Measurements from ENCODE around the gene PXMP2. TPM values are rescaled to one million over a fixed set of nuclear protein-coding genes. Genes with fewer than 3 reads are reported as not detected.

Gene PXMP2
- total RNA-seq, 2 donors from 2014 or later = 26.7 to 27.0 TPM

DNA sequence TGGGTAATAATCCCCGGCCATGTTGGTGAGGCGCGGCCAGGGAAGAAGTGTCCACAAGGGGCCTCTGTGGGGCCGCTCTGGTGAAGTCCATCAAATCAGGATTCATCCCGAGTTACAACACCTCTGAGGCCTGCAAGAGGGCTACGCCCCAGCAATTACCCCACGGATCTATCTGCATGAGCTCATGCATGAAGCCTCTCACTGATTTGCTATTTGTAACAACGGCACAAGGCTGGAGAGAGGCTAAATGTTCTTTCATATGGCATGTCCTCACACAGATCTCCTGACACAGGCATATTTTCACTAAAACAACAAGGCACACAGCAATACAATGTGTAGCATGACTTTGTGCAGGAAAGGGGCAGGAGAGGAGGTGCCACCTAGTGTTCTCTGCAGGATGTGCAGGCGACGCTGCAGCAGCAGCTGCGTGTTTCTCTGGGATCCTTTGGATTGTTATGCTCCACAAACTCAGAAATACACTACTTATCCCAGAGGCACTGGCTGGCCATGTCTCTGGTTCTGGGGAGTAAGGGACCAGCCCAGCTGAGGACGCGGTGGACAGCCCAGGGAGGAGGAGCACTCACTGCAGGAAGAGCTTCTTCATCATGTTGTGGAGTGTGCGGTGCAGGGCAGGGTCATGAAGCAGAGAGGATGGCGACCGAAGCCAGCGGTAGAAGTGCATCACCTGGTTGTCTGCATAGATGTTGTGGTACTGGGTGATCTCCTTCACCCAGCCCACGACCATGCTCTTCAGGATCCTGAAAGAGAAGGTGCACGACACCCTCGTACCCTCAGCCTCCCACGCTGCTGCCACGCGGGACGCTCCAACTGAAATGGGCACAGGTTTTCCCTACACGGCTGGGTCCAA is 48.6 kb upstream of the PXMP2 start:
- Histone ChIP-seq H3K9me3 (ENCODE audit: control insufficient read depth, low read length) (no peaks in the 10 kb centered on the region), H3K4me1 (ENCODE audit: control insufficient read depth, insufficient read depth, low read length) (no peaks in the 10 kb centered on the region), H3K9ac (ENCODE audit: extremely low read depth, low read length, poor library complexity, severe bottlenecking) (no peak overlapping the region), H3K4me3 (ENCODE audit: low read length) (no peak overlapping the region), H3K27me3 (ENCODE audit: control insufficient read depth, insufficient read depth, low read length, poor library complexity, severe bottlenecking) (no peaks in the 10 kb centered on the region), H3K36me3 (ENCODE audit: control insufficient read depth, insufficient read depth, low read length) (peaks cover 88% of the 10 kb centered on the region), H3K27ac (ENCODE audit: low read depth, low read length) (no peak overlapping the region)
- no peaks in the 10 kb centered on the region for H3K4me1 Mint-ChIP-seq
- peak; percentile 84 for DNase-seq
- TF ChIP-seq, protein P1, sequence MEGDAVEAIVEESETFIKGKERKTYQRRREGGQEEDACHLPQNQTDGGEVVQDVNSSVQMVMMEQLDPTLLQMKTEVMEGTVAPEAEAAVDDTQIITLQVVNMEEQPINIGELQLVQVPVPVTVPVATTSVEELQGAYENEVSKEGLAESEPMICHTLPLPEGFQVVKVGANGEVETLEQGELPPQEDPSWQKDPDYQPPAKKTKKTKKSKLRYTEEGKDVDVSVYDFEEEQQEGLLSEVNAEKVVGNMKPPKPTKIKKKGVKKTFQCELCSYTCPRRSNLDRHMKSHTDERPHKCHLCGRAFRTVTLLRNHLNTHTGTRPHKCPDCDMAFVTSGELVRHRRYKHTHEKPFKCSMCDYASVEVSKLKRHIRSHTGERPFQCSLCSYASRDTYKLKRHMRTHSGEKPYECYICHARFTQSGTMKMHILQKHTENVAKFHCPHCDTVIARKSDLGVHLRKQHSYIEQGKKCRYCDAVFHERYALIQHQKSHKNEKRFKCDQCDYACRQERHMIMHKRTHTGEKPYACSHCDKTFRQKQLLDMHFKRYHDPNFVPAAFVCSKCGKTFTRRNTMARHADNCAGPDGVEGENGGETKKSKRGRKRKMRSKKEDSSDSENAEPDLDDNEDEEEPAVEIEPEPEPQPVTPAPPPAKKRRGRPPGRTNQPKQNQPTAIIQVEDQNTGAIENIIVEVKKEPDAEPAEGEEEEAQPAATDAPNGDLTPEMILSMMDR (conservative IDR thresholded peaks at IDR 0.05) = peak; percentile 83
- 88 to 89% methylated on average over 20 to 25 of the region's 25 CpGs for WGBS, 2 experiments (ENCODE audit: insufficient coverage in 1 of 2, insufficient read length in 1 of 2)
- no peaks in the 10 kb centered on the region for H3K9me3 Mint-ChIP-seq
- no peak overlapping the region for H3K4me3 Mint-ChIP-seq
- H3K27me3 Mint-ChIP-seq (ENCODE audit: insufficient read depth) = no peaks in the 10 kb centered on the region
- H3K36me3 Mint-ChIP-seq (ENCODE audit: low read depth) = peaks cover 65% of the 10 kb centered on the region
- H3K27ac Mint-ChIP-seq = peak overlapping the region; percentile 15

DNA sequence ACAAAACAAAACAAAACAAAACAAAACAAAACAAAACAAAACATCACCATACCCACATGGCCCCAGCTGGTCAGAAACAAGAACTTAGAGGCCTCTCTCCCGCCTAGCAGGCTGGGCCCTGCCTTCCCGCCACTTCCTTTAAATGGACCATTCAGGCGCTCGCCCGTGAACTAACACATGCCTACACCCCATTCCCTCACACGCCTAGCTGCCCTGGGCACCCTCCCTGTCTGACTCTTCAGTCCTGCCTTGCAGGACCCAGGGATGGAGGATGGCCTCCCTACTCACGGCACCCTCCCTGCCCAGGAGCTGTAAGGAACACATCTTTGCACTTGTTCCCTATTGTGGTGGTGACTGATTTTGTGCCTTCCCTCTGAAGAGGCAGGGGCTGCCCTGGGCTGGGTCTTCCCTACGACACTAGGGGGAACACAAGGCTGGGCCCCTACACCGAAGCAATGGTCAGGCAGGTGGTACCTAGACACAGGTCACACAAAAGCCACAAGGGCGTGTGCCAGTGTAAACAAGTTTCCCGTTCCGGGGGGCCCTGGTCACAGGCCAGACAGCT is 47.3 kb upstream of the PXMP2 start:
- DNase-seq = peak; percentile 42
- WGBS, 2 experiments (ENCODE audit: insufficient coverage in 1 of 2, insufficient read length in 1 of 2) = 96 to 100% methylated on average over 5 to 12 of the region's 12 CpGs
- no peak overlapping the region for H3K27ac ChIP-seq (ENCODE audit: low read depth, low read length)
- no peaks in the 10 kb centered on the region for H3K4me1 Mint-ChIP-seq
- H3K9me3 ChIP-seq (ENCODE audit: control insufficient read depth, low read length) = no peaks in the 10 kb centered on the region
- H3K27me3 Mint-ChIP-seq (ENCODE audit: insufficient read depth) = no peaks in the 10 kb centered on the region
- H3K4me3 Mint-ChIP-seq = no peak overlapping the region
- peaks cover 81% of the 10 kb centered on the region for H3K36me3 ChIP-seq (ENCODE audit: control insufficient read depth, insufficient read depth, low read length)
- peaks cover 58% of the 10 kb centered on the region for H3K36me3 Mint-ChIP-seq (ENCODE audit: low read depth)
- TF ChIP-seq, protein P1 (conservative IDR thresholded peaks at IDR 0.05) = no peak
- H3K4me3 ChIP-seq (ENCODE audit: low read length) = no peak overlapping the region
- no peak overlapping the region for H3K27ac Mint-ChIP-seq
- H3K9ac ChIP-seq (ENCODE audit: extremely low read depth, low read length, poor library complexity, severe bottlenecking) = no peak overlapping the region
- no peaks in the 10 kb centered on the region for H3K4me1 ChIP-seq (ENCODE audit: control insufficient read depth, insufficient read depth, low read length)
- H3K27me3 ChIP-seq (ENCODE audit: control insufficient read depth, insufficient read depth, low read length, poor library complexity, severe bottlenecking) = no peaks in the 10 kb centered on the region
- H3K9me3 Mint-ChIP-seq = no peaks in the 10 kb centered on the region

DNA sequence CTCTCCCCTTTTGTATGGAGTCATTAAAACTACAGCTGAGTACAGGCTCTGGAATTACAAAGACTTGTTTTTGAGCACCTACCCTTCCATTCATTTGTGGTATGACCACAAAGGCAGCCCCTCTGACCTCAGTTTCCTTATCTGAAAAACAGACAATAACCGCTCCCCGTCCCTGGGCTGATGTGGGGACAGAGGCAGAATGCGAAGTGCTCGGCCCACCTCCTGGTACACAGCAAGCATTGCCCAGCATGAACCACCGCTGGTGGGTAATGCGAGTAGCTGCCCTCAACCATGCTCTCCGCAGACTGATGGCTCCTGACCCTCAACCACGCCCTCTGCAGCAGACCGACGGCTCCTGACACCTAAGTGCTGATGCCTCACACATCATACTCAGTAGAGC is 46.5 kb upstream of the PXMP2 start:
- Histone ChIP-seq H3K27ac (ENCODE audit: low read depth, low read length) (no peak overlapping the region), H3K9me3 (ENCODE audit: control insufficient read depth, low read length) (no peaks in the 10 kb centered on the region), H3K27me3 (ENCODE audit: control insufficient read depth, insufficient read depth, low read length, poor library complexity, severe bottlenecking) (no peaks in the 10 kb centered on the region), H3K4me3 (ENCODE audit: low read length) (no peak overlapping the region), H3K4me1 (ENCODE audit: control insufficient read depth, insufficient read depth, low read length) (no peaks in the 10 kb centered on the region), H3K36me3 (ENCODE audit: control insufficient read depth, insufficient read depth, low read length) (peaks cover 80% of the 10 kb centered on the region), H3K9ac (ENCODE audit: extremely low read depth, low read length, poor library complexity, severe bottlenecking) (no peak overlapping the region)
- Mint-ChIP-seq H3K4me3 (no peak overlapping the region), H3K4me1 (no peaks in the 10 kb centered on the region), H3K36me3 (ENCODE audit: low read depth) (peaks cover 53% of the 10 kb centered on the region), H3K9me3 (no peaks in the 10 kb centered on the region), H3K27me3 (ENCODE audit: insufficient read depth) (no peaks in the 10 kb centered on the region), H3K27ac (no peak overlapping the region)
- WGBS, 2 experiments (ENCODE audit: insufficient coverage in 1 of 2, insufficient read length in 1 of 2) = 89 to 90% methylated on average over 8 to 10 of the region's 10 CpGs
- TF ChIP-seq, protein P1 (conservative IDR thresholded peaks at IDR 0.05) = no peak
- peak; percentile 41 for DNase-seq
